HG02588 (cell line): ENCODE data around the gene MGAT5.
"Not testable (repeated sequence)": the region's sequence is repeated elsewhere in the genome, so short reads cannot be mapped to it uniquely, and the experiment has no call there.

Experiments used
- ATAC-seq: cut with Tn5 transposase; IDR thresholded peaks from one replicate; pipeline ENCODE4 v1.9.1; 2021; ENCODE audit warnings: mild to moderate bottlenecking, moderate library complexity; ENCODE audit not compliant: unreplicated experiment

MGAT5 gene

GRCh38 chr2:134458950-134459349 lies 205.1 kb downstream of the MGAT5 start:
- no peak for ATAC-seq

- ATAC-seq = no peak
Measured at GRCh38 chr2:134459706-134460406, 206.0 kb downstream of the MGAT5 start.

- ATAC-seq = peak; percentile 84
Measured at GRCh38 chr2:134460583-134460998, 206.7 kb downstream of the MGAT5 start.

GRCh38 chr2:134461511-134461910 lies 207.6 kb downstream of the MGAT5 start:
- ATAC-seq = no peak

- no peak for ATAC-seq
Measured at GRCh38 chr2:134462275-134462674, 208.4 kb downstream of the MGAT5 start.

- ATAC-seq = no peak
Measured at GRCh38 chr2:134462791-134463698, 209.2 kb downstream of the MGAT5 start.

- no peak for ATAC-seq
Measured at GRCh38 chr2:134463699-134464022, 209.8 kb downstream of the MGAT5 start.

- ATAC-seq = no peak
Measured at GRCh38 chr2:134465228-134466105, 211.6 kb downstream of the MGAT5 start.

GRCh38 chr2:134466141-134466540 lies 212.3 kb downstream of the MGAT5 start:
- ATAC-seq = no peak

- no peak for ATAC-seq
Measured at GRCh38 chr2:134468164-134468563, 214.3 kb downstream of the MGAT5 start.

GRCh38 chr2:134468776-134469175 lies 214.9 kb downstream of the MGAT5 start:
- ATAC-seq = no peak

- no peak for ATAC-seq
Measured at GRCh38 chr2:134469516-134470115, 215.7 kb downstream of the MGAT5 start.

- ATAC-seq = no peak
Measured at GRCh38 chr2:134470561-134471168, 216.8 kb downstream of the MGAT5 start.

- not testable (repeated sequence) for ATAC-seq
Measured at GRCh38 chr2:134476982-134477381, 223.1 kb downstream of the MGAT5 start.

- no peak for ATAC-seq
Measured at GRCh38 chr2:134479696-134480330, 225.9 kb downstream of the MGAT5 start.

- ATAC-seq = no peak
Measured at GRCh38 chr2:134482131-134482723, 228.4 kb downstream of the MGAT5 start.

- no peak for ATAC-seq
Measured at GRCh38 chr2:134482766-134483340, 229.0 kb downstream of the MGAT5 start.

- ATAC-seq = no peak
Measured at GRCh38 chr2:134489732-134490384, 236.0 kb downstream of the MGAT5 start.

- no peak for ATAC-seq
Measured at GRCh38 chr2:134490559-134490958, 236.7 kb downstream of the MGAT5 start.
